Muscle layer of duodenum (tissue), 2 donors: Measurements from ENCODE around the gene MUC6.

Source experiments
- H3K27ac ChIP-seq: one replicate; pipeline ENCODE4 v1.7.0; 2013; ENCODE audit warnings: mild to moderate bottlenecking, low read length
- H3K27me3 ChIP-seq: one replicate; pipeline ENCODE4 v1.7.0; 2013; ENCODE audit warnings: low read depth, mild to moderate bottlenecking, control low read depth, low read length
- H3K36me3 ChIP-seq, 2 donors: one replicate each; pipeline ENCODE4 v1.7.0; 2013; ENCODE audit warnings: low read length in 2 of 2, control low read depth in 1 of 2, mild to moderate bottlenecking in 1 of 2; ENCODE audit not compliant: insufficient read depth in 2 of 2, control insufficient read depth in 1 of 2
- H3K4me1 ChIP-seq, 2 donors: one replicate each; pipeline ENCODE4 v1.7.0; 2013; ENCODE audit warnings: low read length in 2 of 2, mild to moderate bottlenecking in 2 of 2, control low read depth in 1 of 2, moderate library complexity in 1 of 2; ENCODE audit not compliant: insufficient read depth in 2 of 2, control insufficient read depth in 1 of 2
- H3K4me3 ChIP-seq, 2 donors: one replicate each; pipeline ENCODE4 v1.7.0; 2013; ENCODE audit warnings: low read length in 2 of 2, low read depth in 1 of 2, mild to moderate bottlenecking in 1 of 2
- H3K9me3 ChIP-seq, 2 donors: one replicate each; pipeline ENCODE4 v1.7.0; 2013; ENCODE audit warnings: low read length in 2 of 2, control low read depth in 1 of 2, mild to moderate bottlenecking in 1 of 2; ENCODE audit not compliant: control insufficient read depth in 1 of 2
- donor health status: healthy.

Gene MUC6

DNA sequence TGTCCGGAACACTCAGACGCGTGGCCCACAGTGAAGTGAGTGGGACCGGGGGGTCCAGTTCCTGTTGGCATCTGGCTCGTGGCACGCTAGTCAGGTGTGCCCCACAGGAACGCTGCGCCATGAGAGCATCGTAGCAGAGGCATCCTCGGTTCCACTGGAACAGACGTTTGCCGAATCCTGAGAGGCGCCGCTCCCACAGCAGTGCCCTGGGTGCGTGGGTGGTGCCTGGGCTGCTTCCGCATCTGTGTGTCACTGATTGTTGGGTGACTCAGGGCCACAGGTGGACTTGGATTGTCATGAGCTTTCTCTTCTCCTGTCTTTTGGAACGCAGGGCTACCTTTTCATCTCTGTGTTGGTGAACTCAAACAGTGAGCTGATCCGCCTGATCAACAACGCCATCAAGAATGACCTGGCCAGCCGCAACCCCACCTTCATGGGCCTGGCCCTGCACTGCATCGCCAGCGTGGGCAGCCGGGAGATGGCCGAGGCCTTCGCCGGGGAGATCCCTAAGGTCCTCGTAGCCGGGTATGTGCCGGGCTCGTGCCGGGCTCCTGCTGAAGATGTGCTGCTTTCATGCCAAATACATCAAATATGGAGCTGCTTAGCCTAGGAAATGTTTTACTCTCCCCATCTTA is 64.7 kb downstream of the MUC6 start:
- Histone ChIP-seq H3K4me3 (no peak overlapping the region), H3K36me3 (peaks cover 34 to 58% of the 10 kb centered on the region in 2 donors), H3K4me1 (no peaks in the 10 kb centered on the region), H3K27ac (no peak overlapping the region), H3K27me3 (no peaks in the 10 kb centered on the region), H3K9me3 (no peaks in the 10 kb centered on the region)

DNA sequence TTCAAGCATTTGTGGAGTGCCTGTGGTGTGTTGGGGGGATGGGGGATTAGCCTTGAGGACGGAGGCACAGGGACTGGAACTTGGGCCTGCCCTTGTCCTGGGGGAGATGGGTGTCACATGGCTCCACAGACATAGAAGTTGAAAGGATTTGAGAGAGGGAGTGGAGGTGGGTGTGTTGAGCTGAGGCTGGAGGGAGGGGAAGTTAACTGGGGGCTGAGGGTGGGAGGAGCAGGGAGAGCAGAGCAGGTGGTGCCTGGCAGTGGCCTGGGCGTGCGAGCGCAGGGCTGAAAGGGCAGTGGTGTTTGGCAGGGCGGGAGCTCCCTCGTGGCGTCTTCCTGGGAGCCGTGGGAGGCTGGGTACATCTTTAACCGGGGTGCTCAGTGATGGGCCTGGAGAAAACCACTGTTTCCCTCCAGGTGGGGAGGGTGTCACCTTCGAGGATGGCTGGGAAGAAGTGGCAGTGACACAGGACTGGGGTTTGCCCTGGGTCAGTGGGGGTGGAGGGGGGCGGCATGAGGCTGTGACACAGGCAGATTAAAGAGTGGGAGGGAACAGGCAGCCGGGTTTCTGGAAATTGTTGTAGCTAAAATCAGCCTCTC is 65.3 kb downstream of the MUC6 start:
- Histone ChIP-seq H3K9me3 (no peaks in the 10 kb centered on the region), H3K36me3 (peaks cover 33 to 52% of the 10 kb centered on the region in 2 donors), H3K4me1 (no peaks in the 10 kb centered on the region), H3K27me3 (no peaks in the 10 kb centered on the region), H3K4me3 (no peak overlapping the region), H3K27ac (no peak overlapping the region)

DNA sequence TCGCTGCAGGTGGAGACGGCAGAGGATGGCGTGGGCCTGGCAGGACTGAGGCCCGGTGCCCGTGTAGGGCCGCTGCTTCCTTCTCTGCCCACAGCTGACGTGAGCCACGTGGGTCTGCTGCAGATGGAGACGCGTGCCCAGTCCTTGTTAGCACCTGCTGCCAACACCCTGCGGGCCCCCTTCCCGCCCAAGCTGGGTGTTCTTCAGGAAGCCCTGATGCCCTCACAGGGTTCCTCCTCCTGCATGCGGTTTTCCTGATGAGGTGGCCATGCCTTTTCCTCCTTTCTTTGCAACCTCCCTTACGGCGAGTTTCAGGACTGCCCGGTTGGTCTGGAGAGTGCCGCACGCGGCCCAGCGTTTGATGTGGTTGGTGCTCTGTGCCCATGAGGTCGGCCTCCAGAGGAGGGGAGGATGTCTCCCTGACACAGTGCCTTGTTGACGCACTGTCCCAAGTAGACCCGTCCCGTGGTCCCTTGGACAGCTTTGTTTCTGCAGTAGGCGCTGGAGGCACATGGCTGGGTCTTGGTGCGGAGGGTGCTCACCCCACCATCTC is 66.1 kb downstream of the MUC6 start:
- Histone ChIP-seq H3K4me3 (no peak overlapping the region), H3K27me3 (no peaks in the 10 kb centered on the region), H3K4me1 (no peaks in the 10 kb centered on the region)

DNA sequence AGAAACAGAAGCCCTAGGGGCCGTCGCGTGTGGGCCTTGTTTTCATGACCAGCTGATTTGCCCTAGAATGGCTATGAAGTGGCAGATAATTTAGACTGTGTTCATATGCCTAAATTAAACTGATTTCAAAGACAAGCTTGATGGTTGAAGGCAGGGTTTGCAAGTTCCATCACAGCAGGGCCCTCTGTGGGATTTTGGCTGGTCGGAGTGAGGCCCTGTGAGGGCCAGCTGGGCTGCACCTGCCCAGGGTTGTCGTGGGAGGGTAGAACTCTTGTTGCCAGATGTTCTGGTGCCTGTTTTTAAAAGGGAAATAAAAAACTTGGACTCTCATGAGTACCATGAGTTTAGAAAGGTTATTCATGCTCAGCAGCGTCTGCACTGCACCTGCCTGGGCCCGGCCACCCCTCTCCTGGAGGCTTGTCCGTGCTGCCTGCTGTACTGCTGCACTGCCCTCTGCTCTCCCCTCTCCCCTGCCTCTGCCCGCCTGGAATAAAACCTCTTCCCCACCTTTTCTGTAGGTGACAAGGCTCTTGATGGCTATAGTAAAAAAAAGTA is 66.8 kb downstream of the MUC6 start:
- peaks cover 30 to 41% of the 10 kb centered on the region in 2 donors for H3K36me3 ChIP-seq

More for the DNA sequence above, 66.1 kb downstream of the MUC6 start:
- no peaks in the 10 kb centered on the region for H3K9me3 ChIP-seq
- peaks cover 33 to 48% of the 10 kb centered on the region in 2 donors for H3K36me3 ChIP-seq
- H3K27ac ChIP-seq: no peak overlapping the region

DNA sequence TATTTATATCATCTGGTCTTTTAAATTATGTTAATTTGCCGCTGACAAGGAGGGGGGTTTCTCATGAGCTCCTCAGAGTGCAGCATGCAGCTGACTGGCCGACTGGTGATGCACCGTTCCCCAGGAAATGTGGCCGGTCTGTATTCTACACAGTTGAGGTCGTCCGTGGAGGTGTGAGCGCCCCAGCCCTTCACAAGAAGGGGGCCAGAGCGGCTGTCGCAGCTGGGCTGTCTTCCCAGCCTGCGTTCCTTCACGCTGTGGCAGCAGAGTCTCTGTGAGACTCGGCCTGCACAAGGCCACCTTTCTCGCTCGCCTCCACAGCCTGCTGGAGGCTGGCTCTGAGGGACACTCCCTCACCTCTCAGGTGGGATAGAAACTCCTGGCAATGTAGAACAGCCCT is 67.7 kb downstream of the MUC6 start:
- no peak overlapping the region for H3K4me3 ChIP-seq
- H3K36me3 ChIP-seq: peaks cover 30 to 44% of the 10 kb centered on the region in 2 donors
- no peaks in the 10 kb centered on the region for H3K4me1 ChIP-seq
- no peak overlapping the region for H3K27ac ChIP-seq
- H3K9me3 ChIP-seq: no peaks in the 10 kb centered on the region
- H3K27me3 ChIP-seq: no peaks in the 10 kb centered on the region

More for the DNA sequence above, 66.8 kb downstream of the MUC6 start:
- Histone ChIP-seq H3K27me3 (no peaks in the 10 kb centered on the region), H3K9me3 (no peaks in the 10 kb centered on the region), H3K4me3 (no peak overlapping the region), H3K27ac (no peak overlapping the region), H3K4me1 (no peaks in the 10 kb centered on the region)

DNA sequence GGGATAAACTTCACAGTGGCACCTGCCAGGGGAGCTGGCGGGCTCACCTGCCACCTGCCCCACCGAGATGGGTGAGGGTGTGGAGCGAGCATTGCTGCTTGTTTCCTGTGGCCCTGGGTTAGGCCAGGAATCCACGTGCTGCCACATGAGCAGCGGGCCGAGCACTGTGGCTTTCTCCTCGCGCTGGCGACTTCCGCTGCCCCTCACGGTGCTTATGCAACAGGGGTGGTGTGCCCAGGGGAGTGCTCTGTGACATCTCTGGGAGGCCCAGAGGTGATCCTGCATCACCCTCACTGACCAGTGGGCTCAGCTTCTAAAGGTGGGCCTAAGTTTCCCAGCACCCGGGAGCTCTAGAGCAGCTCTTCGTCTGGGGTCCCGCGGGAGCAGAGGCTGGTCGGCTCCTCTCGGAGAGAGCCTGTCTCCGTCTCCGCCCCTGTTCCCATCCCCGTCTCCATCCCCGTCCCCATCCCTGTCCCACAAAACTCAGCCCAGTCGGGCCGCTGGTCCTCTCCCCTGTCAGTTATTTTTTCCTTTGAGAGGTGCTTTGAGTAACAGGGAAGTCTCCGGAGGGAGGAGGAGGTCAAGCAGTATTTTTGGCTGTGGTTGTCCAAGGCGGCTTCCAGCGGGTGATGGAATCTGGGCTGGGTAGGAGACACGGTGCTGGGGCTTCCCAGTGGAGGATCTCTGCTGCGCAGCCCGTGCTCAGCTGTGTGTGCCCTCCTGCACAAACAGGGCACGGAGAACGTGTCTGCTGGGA is 68.3 kb downstream of the MUC6 start:
- no peaks in the 10 kb centered on the region for H3K4me1 ChIP-seq
- no peak overlapping the region for H3K27ac ChIP-seq
- H3K4me3 ChIP-seq: no peak overlapping the region
- H3K9me3 ChIP-seq: no peaks in the 10 kb centered on the region
- H3K27me3 ChIP-seq: no peaks in the 10 kb centered on the region
- H3K36me3 ChIP-seq: peaks cover 25 to 42% of the 10 kb centered on the region in 2 donors

DNA sequence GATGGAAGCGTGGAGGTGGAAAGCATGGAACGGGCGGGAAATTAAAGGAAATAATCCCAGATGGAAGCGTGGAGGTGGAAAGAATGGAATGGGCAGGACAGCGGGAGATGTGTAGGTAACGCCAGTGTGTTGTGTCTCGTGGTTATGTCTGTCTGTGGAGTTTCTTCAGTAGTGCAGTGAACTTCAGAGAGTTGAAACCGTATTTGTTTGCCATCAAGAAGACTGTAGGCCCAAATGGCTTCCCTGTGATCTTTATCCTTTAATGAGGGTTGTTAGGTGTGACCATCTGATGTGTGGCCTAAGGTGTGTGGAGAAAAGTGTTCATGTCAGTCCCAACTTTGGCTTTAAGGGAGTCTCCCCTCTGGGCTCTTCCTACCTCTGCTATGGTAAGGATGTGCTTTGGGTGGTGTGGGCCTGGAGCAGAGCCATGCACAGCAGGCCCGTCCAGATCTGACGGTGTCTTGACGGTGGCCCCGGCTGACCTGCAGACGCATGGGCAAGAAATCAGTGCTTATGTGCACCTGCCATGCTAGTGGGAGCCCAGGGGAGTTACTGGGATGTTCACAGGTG is 71.2 kb downstream of the MUC6 start:
- Histone ChIP-seq H3K36me3 (peaks cover 2 to 25% of the 10 kb centered on the region in 2 donors), H3K27me3 (no peaks in the 10 kb centered on the region), H3K4me1 (no peaks in the 10 kb centered on the region), H3K27ac (no peak overlapping the region), H3K9me3 (no peaks in the 10 kb centered on the region), H3K4me3 (no peak overlapping the region)

DNA sequence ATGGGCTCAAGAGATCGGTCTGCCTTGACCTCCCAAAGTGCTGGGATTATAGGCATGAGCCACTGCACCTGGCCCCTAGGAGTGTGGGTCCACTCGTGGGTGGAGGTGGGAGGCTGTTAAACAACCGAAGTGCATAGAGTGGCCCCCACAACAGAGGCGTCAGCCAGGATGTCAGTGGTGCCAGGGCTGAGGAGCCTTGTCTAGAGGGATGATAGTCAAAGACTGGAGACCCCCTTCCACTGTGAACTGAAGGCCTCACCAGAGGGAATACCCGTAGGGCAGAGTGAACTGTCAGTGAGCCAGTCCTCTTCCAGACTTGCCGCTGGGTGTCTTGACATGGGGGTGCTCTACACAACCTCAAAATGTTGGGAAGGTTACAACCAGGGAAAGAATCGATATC is 72.7 kb downstream of the MUC6 start:
- H3K36me3 ChIP-seq: peaks cover 5 to 30% of the 10 kb centered on the region in 2 donors
- H3K9me3 ChIP-seq: no peaks in the 10 kb centered on the region
- H3K4me3 ChIP-seq: no peak overlapping the region
- H3K4me1 ChIP-seq: no peaks in the 10 kb centered on the region
- H3K27ac ChIP-seq: no peak overlapping the region
- no peaks in the 10 kb centered on the region for H3K27me3 ChIP-seq
